Measurements from ENCODE around the gene HOXB1. TPM values are rescaled to one million over a fixed set of nuclear protein-coding genes. Genes with fewer than 3 reads are reported as not detected.

HOXB1 gene
- not detected in 2 replicates for total RNA-seq

GRCh38 chr17:48530887-48531272 lies at the start of gene HOXB1:
Gene HOXB1 (minus strand): TSS chr17:48531011. CDS start chr17:48530904, 107 bp downstream.
- intact Hi-C loops (cut with micrococcal nuclease): no loop called here

GRCh38 chr17:48579760-48580554 lies 49.1 kb upstream of the HOXB1 start:
- intact Hi-C loops (cut with micrococcal nuclease): loop anchor here (2.0 kb wide), 2 partner anchors 37 to 69 kb away; no protein-coding TSS in a partner anchor

GRCh38 chr17:48579471-48579759 lies 48.6 kb upstream of the HOXB1 start:
- intact Hi-C loops (cut with micrococcal nuclease): loop anchor here (2.0 kb wide), 2 partner anchors 37 to 69 kb away; no protein-coding TSS in a partner anchor

GRCh38 chr17:48578616-48579470 lies 48.0 kb upstream of the HOXB1 start:
- intact Hi-C loops (cut with micrococcal nuclease): loop anchor here (2.0 kb wide), 2 partner anchors 36 to 68 kb away; no protein-coding TSS in a partner anchor

- intact Hi-C loops (cut with micrococcal nuclease): loop anchor here (2.0 kb wide), 2 partner anchors 35 to 67 kb away; no protein-coding TSS in a partner anchor
These were observed 47.3 kb upstream of the HOXB1 start, which contains the start of gene HOXB4 for GRCh38 chr17:48577946-48578615. Gene HOXB4 (minus strand): TSS chr17:48578350. CDS start chr17:48578319, 31 bp downstream.

- intact Hi-C loops (cut with micrococcal nuclease): no loop called here
These were observed 46.6 kb upstream of the HOXB1 start for GRCh38 chr17:48577330-48577945.

GRCh38 chr17:48576479-48577309 lies 45.9 kb upstream of the HOXB1 start:
- intact Hi-C loops (cut with micrococcal nuclease): no loop called here

GRCh38 chr17:48575673-48576478 lies 45.1 kb upstream of the HOXB1 start:
- intact Hi-C loops (cut with micrococcal nuclease): no loop called here

GRCh38 chr17:48575066-48575582 lies 44.3 kb upstream of the HOXB1 start:
- intact Hi-C loops (cut with micrococcal nuclease): no loop called here

GRCh38 chr17:48574505-48575065 lies 43.8 kb upstream of the HOXB1 start:
- intact Hi-C loops (cut with micrococcal nuclease): no loop called here

- intact Hi-C loops (cut with micrococcal nuclease): no loop called here
These were observed 41.1 kb upstream of the HOXB1 start for GRCh38 chr17:48571826-48572417.

- intact Hi-C loops (cut with micrococcal nuclease): no loop called here
These were observed 40.4 kb upstream of the HOXB1 start for GRCh38 chr17:48571024-48571818.

GRCh38 chr17:48570325-48571023 lies 39.7 kb upstream of the HOXB1 start:
- intact Hi-C loops (cut with micrococcal nuclease): no loop called here

- intact Hi-C loops (cut with micrococcal nuclease): no loop called here
These were observed 39.0 kb upstream of the HOXB1 start for GRCh38 chr17:48569674-48570324.

- intact Hi-C loops (cut with micrococcal nuclease): no loop called here
These were observed 38.4 kb upstream of the HOXB1 start for GRCh38 chr17:48569240-48569582.

- intact Hi-C loops (cut with micrococcal nuclease): no loop called here
These were observed 37.9 kb upstream of the HOXB1 start for GRCh38 chr17:48568499-48569239.

Data from T-helper 2 cell treated with Interferon-gamma antibody and Interleukin-4, amounts not matched to agents 100 ng/mL and 5 ng/mL, for 36 hours (primary cell).